Right lung (tissue), 5 donors: ENCODE measurements around the gene GFOD2. TPM values are rescaled to one million over a fixed set of nuclear protein-coding genes. Genes with fewer than 3 reads are reported as not detected.
A peak's percentile ranks its signal among the peaks of the same experiment; 100 is the strongest.

Source experiments
- DNase-seq, 2 donors: peaks; one replicate each; pipeline ENCODE4 v3.0.0-alpha.2; 2013
- polyA plus RNA-seq, 5 donors: library from polyadenylated mRNA; unstranded; fragments of 120-200 nt; gene quantifications; one replicate each; pipeline versions ENCODE4 v1.2.1 to v1.2.3, GENCODE V29; 2013; ENCODE audit warnings: inconsistent platforms in 1 of 5, low replicate concordance in 1 of 5; ENCODE audit not compliant: insufficient read length in 5 of 5, insufficient read depth in 1 of 5

GFOD2 gene
- polyA plus RNA-seq, 5 donors = 28.1 to 40.8 (median 36.1) TPM

DNA sequence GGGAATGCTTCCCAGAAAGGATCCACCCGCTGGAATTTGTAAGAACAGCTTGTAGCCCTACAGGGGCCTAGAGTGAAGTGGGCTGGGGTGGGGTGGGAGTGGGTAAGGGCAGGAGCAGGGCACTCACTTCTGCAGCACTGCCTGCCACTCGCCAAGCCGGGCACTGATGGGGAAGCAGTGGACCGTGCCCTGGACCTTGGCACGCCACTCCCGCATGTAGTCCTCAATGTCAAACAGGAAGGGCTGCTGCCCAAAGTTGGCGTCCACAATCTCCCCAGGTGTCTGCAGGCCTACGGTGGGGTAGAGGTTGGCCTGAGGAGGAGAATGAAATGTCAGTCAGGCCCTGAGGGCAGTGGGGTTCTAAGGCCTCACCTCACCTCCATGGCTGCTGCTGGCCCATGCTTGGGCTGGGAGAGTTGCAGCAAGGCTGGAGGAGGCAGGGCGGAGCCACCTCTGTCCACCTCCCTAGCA, 15.7 kb upstream of the GFOD2 start:
- DNase-seq = no peak

- DNase-seq = no peak
Measured at GRCh38 chr16:67733734-67734470, 14.8 kb upstream of the GFOD2 start.

- DNase-seq = no peak
Measured at GRCh38 chr16:67731753-67732095, 12.6 kb upstream of the GFOD2 start.

DNA sequence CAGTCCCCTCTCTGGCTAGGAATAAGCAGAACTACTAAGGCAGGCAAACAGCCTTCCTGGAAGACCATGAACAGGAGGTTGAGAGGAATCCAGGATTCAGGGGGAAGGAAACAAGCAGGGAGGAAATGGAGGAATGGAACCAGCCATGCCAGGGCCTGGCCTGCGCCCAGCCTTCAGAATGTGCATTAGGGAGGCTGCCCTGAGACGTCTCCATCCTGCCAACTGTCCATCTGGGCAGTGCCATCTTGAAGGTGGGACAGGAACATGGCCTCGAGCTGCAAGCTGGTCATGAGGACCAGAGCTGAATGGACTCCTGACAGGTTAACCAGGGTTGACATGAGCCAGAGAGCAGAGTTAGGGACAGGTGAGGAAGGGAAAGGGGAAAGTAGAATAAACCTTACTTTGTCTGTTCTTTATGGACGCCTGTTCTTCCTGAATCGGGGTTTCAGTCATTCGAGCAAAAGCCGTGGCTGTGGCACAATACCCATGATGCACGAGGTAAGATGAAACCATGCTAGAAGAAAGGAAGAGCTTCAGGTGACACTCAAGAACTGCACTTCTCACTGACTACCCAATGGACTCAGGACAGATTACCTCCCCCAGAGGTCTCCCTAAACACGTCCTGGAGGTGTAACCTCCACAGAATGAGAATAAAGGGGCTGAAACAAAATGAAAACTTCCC, 12.1 kb upstream of the GFOD2 start:
- DNase-seq = no peak

DNA sequence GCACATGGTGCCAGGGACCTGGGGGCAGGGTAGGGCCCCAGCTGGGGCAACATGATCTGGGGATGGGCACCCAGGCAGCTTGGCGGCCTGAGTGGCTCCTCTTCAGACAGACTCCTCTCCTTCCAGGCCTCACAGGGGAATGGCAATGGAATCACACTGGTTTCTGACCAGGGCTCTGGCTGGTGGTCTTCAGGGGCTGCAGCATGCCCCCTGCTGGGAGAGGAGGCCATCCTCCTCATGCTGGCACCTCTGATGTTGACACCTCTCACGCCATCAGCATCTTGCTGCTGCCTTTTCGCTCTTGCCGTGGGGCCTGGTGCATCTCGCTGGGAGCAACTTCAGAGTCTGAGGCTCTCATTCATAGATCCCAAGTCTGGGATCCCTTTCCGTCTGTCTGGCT, 11.2 kb upstream of the GFOD2 start:
- DNase-seq = no peak

- DNase-seq = no peak
Measured at GRCh38 chr16:67729636-67730248, 10.6 kb upstream of the GFOD2 start.

DNA sequence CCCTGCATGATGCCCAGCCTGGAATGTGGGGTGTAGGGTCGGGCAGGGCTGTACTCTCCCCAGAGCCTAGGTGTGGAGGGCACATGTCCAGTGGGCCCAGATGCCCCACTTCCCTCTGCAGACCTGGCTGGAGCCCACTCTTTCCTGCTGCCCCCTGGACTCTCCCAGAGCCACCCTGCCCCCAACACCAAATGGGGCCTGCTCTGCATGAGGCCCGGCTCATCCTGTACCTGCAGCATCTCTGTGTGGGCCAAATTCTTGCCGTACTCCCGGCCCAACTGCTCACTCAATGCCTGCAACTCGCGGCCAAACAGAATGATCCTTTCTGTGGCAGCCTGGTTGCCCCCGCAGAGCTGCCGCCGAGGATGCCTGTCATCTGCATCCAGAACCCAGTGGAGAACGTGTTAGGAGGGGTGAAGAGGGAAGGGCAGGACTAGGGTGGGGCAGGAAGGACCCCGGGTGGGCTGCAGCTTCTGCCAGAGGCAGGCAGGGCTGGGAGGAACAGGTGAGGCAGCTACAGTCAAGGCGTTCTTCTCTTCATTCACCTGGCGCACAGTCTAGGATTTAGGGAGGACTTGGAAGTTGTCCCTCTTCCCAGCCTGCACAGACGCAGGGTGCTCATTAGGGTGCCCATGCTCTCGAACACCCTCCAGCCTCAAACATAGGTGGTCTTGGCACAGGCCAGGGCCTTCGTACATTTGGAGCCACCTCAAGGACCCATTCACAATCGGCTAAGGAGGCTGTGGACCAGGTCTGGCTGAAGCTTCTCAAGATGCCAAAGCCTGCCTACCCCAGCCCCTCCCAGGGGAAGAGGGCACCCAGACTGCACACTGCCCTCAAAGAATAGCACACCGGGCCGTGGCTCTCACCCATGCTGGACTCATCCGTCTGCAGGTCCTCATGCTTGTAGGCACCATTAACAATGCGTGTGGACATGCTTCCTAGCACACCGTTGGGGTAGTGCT, 8.7 kb upstream of the GFOD2 start:
- no peak for DNase-seq

DNA sequence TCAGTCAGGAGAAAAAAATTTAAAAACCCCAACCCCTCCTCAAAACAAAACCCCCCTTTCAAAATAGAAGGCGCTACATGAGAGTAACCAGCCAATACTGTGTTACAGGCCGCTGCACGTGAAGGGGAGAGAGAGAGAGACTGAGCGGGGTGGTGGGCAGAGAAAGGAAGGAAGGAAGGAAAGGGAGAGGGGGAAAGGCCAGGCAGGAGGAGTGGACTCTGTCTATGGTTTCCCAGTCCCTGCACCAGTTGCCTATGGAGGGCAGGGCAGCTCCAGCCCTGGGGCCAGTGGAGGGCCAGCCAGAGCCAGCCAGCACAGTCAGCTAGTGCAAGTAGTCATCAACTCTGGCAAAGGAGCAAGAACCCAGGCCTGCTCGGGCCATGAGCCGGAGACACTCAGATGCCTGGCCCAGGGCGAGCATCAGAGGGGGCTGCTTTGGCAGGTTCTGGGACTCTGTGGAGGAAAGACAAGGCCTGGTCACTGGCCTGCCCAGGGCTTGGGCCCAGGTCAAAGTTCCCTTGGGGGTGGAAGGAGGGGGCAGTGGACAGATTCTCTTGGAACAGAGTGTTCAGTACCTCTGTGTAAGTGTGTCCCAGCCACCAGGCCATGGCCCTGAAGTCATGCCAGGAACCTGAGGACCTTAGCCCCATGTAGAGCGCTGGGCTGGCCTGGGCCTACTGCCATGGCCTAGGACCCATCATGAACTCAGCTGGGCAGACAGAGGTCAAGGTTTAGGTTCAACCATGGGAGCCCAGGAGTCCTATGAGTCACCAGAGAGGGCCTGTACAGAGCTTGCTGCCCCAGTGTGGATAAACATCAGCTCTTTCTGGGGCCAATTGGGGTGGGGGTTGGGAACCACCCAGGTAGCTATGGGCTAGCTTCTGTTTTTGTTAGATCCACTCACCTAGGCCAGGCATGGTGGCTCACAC, 7.3 kb upstream of the GFOD2 start:
- no peak for DNase-seq

DNA sequence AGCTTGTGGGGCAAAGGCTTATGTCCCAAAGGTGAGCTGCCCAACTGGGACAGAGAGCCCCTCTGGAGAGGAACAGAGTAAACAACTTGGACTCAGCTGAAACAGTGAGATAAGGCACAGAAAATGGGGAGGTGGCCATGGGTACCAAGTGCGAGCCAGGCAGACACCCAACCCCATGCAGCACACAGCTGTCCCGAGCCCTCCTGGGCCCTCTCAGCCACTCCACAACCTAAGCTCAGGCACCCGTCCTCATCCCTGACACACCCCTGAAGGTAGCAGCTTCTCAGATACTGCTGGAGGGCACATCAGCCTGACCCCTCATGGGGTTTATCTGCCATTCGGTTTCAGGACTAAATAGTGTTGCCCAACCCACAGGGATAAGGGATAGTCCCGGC, 4.8 kb upstream of the GFOD2 start:
- no peak for DNase-seq

DNA sequence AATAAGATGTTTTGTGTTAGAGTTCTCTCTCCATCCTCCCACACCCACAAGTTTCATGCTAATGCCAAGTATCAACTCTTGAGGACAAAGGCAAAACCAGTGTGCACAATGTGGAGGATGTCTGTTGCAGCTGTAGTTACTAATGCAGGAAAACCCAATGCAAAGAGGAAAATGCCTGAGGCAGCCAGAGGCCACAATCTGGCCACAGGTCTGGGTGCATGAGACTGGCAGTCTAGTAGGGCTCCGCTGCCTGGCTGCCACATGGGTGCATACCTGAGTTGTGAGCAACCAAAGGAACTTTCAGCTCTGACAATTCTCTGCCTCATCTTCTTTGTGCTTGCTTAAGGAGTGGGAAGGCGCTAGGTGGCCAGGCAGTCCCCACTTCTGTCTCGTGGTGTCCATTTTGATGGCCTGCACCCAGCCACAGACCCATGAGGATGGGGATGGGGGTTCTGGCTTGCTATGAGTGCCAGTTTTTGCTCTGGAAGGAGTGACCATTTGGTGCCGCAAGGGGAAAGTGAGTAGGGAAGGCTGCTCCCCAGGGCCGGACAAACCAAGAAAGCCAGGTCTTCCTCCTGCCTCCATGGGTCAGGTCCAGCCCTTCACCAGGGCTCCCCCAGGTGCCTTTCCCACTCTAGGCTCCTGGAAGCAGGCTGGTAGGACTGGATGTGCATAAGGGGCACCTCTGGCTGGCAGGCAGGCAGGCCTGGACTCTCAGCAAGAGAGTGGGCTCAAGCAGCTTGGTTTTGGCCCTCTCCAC, 4.2 kb upstream of the GFOD2 start:
- no peak for DNase-seq

GRCh38 chr16:67720236-67720635, 1.1 kb upstream of the GFOD2 start:
- DNase-seq = no peak

- DNase-seq = peak in 1 of 2 donors; percentile 21
Measured at GRCh38 chr16:67719778-67720144, 645 bp upstream of the GFOD2 start.

- DNase-seq = no peak
Measured at GRCh38 chr16:67718668-67719047, 458 bp downstream of the GFOD2 start.

GRCh38 chr16:67716097-67716496, 3.0 kb downstream of the GFOD2 start:
- DNase-seq = no peak

DNA sequence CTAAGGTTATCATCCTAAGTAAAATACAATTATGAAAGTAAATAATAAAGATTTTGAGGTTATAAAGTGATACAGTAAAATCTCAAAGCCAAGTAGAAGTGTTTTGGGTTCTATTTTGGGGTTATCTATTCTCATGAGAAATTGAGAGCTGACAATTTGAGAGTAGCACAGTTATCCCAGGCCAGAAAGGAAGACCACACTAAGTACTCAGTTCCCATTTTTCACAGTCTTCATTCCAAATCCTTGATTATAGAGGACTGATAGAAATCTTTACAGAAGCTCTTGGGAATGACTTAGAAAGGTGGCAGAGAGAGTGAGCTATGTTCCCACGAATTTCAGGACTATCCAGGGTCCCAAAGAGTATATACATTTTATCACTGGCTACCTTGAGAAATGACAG, 4.6 kb downstream of the GFOD2 start:
- DNase-seq = no peak

DNA sequence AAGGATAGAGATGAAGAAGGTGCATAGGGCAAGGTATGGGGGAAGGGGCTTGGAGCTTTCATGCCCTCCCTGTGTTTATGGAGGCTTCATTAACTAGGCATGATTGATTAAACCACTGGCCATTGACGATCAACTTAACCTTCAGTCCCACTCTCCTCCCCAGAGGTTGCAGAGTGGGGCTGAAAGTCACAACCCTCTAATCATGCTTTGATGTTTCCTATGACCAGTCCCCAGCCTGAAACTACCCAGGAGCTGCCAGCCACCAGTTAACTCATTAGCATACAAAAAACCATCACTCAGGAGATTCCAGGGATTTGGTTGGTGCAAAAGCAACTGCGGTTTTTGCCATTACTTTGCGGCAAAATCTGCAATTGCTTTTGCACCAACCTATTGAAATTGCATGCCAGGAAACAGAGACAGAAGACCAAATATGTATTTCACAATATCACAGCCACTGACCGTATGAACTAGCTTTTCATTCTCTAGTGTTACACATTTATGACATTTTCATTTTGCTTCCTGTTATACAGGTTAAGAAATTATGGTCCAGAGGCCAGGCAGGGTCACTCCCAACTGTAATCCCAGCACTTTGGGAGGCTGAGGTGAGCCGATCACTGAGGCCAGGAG, 5.4 kb downstream of the GFOD2 start:
- DNase-seq = no peak

- no peak for DNase-seq
Measured at GRCh38 chr16:67710607-67711006, 8.5 kb downstream of the GFOD2 start.

DNA sequence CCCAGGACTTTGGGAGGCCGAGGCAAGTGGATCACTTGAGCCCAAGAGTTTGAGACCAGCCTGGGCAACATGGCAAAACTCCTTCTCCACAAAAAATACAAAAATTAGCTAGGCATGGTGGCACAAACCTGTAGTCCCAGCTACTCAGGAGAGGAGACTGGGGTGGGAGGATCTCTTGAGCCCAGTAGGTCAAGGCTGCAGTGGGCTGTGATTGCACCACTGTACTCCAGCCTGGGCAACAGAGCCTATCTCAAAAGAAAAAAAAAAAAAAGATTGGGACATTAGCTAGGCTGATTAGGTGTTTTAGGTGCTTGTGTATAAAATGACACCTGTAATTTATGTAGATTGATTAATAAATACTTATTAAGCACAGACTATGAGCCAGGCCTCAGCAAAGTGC, 10.1 kb downstream of the GFOD2 start:
- DNase-seq = no peak

DNA sequence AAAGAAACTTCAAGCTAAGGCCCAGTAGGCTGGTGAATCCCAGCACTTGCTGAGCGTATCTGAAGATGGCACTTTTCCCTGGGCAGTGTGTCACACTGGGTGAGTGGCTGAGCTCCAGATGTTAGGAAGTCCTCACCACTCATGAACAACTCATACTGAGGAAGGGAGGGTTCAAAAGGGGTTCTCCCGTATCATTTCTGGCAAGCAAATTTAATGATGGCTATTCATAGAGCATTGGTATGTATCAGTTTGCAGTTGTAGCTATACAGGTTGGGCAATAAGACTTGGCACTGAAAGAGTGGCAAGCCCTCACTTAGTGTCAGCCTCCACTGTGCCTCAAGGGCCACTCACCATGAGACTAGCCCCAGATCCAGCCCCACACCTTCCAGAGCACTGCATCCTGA, 10.7 kb downstream of the GFOD2 start:
- DNase-seq = no peak

GRCh38 chr16:67707790-67708189, 11.3 kb downstream of the GFOD2 start:
- DNase-seq = no peak
